ENCODE measurements around the gene IRS1.

IRS1 gene

GRCh38 chr2:226727251-226727650 lies 72.4 kb downstream of the IRS1 start:
- H3K9me3 ChIP-seq (ENCODE audit: insufficient read depth, low read length, severe bottlenecking): no peaks in the 10 kb centered on the region
- no peaks in the 10 kb centered on the region for H3K79me2 ChIP-seq (ENCODE audit: insufficient read depth, low read length)
- no peaks in the 10 kb centered on the region for H4K20me1 ChIP-seq (ENCODE audit: insufficient read depth, low read length)
- no peak overlapping the region for H3K4me2 ChIP-seq (ENCODE audit: insufficient read depth, low read length)
- ATAC-seq (ENCODE audit: insufficient read depth, low read depth) (no peak), DNase-seq (no peak)
- no peak overlapping the region for H3K4me3 ChIP-seq (ENCODE audit: low read depth in 1 of 2, low read length in 2 of 2)
- no peak overlapping the region for H3K27ac ChIP-seq (ENCODE audit: low read length)
- no peaks in the 10 kb centered on the region for H3K27me3 ChIP-seq (ENCODE audit: insufficient read depth, low read length, poor library complexity)
- no peak overlapping the region for H3K9ac ChIP-seq (ENCODE audit: low read depth, low read length)
- TF ChIP-seq EZH2 (IDR thresholded peaks at IDR 0.05; ENCODE audit: borderline replicate concordance, low read depth, low read length, severe bottlenecking) (no peak), CTCF (IDR thresholded peaks at IDR 0.05; ENCODE audit: borderline replicate concordance, extremely low read depth, low read length, poor library complexity, severe bottlenecking) (no peak)
- no peaks in the 10 kb centered on the region for H3K4me1 ChIP-seq (ENCODE audit: insufficient read depth, low read length)
- no peaks in the 10 kb centered on the region for H3K36me3 ChIP-seq (ENCODE audit: insufficient read depth, low read length)
- H2AFZ ChIP-seq (ENCODE audit: low read depth, low read length): no peak overlapping the region

- H2AFZ ChIP-seq (ENCODE audit: low read depth, low read length): no peak overlapping the region
- no peaks in the 10 kb centered on the region for H4K20me1 ChIP-seq (ENCODE audit: insufficient read depth, low read length)
- no peaks in the 10 kb centered on the region for H3K27me3 ChIP-seq (ENCODE audit: insufficient read depth, low read length, poor library complexity)
- no peak for DNase-seq
- no peak overlapping the region for H3K9ac ChIP-seq (ENCODE audit: low read depth, low read length)
- H3K4me3 ChIP-seq (ENCODE audit: low read depth in 1 of 2, low read length in 2 of 2): no peak overlapping the region
- H3K4me1 ChIP-seq (ENCODE audit: insufficient read depth, low read length): no peaks in the 10 kb centered on the region
- H3K79me2 ChIP-seq (ENCODE audit: insufficient read depth, low read length): no peaks in the 10 kb centered on the region
- no peaks in the 10 kb centered on the region for H3K9me3 ChIP-seq (ENCODE audit: insufficient read depth, low read length, severe bottlenecking)
- no peaks in the 10 kb centered on the region for H3K36me3 ChIP-seq (ENCODE audit: insufficient read depth, low read length)
- no peak for TF ChIP-seq CTCF (IDR thresholded peaks at IDR 0.05; ENCODE audit: borderline replicate concordance, extremely low read depth, low read length, poor library complexity, severe bottlenecking)
- no peak for TF ChIP-seq EZH2 (IDR thresholded peaks at IDR 0.05; ENCODE audit: borderline replicate concordance, low read depth, low read length, severe bottlenecking)
- H3K27ac ChIP-seq (ENCODE audit: low read length): no peak overlapping the region
- ATAC-seq (ENCODE audit: insufficient read depth, low read depth): no peak
- H3K4me2 ChIP-seq (ENCODE audit: insufficient read depth, low read length): no peak overlapping the region
Measured at GRCh38 chr2:226726546-226726945, 73.1 kb downstream of the IRS1 start.

- Histone ChIP-seq H4K20me1 (ENCODE audit: insufficient read depth, low read length) (no peaks in the 10 kb centered on the region), H3K4me1 (ENCODE audit: insufficient read depth, low read length) (no peaks in the 10 kb centered on the region), H2AFZ (ENCODE audit: low read depth, low read length) (no peak overlapping the region), H3K79me2 (ENCODE audit: insufficient read depth, low read length) (no peaks in the 10 kb centered on the region), H3K27ac (ENCODE audit: low read length) (no peak overlapping the region), H3K9me3 (ENCODE audit: insufficient read depth, low read length, severe bottlenecking) (no peaks in the 10 kb centered on the region), H3K4me3 (ENCODE audit: low read depth in 1 of 2, low read length in 2 of 2) (no peak overlapping the region), H3K4me2 (ENCODE audit: insufficient read depth, low read length) (no peak overlapping the region), H3K36me3 (ENCODE audit: insufficient read depth, low read length) (no peaks in the 10 kb centered on the region), H3K27me3 (ENCODE audit: insufficient read depth, low read length, poor library complexity) (no peaks in the 10 kb centered on the region), H3K9ac (ENCODE audit: low read depth, low read length) (no peak overlapping the region)
- ATAC-seq (ENCODE audit: insufficient read depth, low read depth) (no peak), DNase-seq (no peak)
- TF ChIP-seq EZH2 (IDR thresholded peaks at IDR 0.05; ENCODE audit: borderline replicate concordance, low read depth, low read length, severe bottlenecking): no peak
- TF ChIP-seq CTCF (IDR thresholded peaks at IDR 0.05; ENCODE audit: borderline replicate concordance, extremely low read depth, low read length, poor library complexity, severe bottlenecking): no peak
Measured at GRCh38 chr2:226725126-226725860, 74.3 kb downstream of the IRS1 start.
